Measurements from ENCODE around the gene NPEPL1.

NPEPL1 gene

GRCh38 chr20:58660855-58661597 is 31.6 kb upstream of the NPEPL1 start:
- DNase-seq (ENCODE audit: insufficient read length, low spot score) (no peak), FAIRE-seq (no peak)

GRCh38 chr20:58661598-58662473 is 30.8 kb upstream of the NPEPL1 start:
- DNase-seq (ENCODE audit: insufficient read length, low spot score), result no peak
- no peak for TF ChIP-seq CTCF (IDR thresholded peaks at IDR 0.05; ENCODE audit: insufficient read depth, missing control alignments)
- no peak for FAIRE-seq

More at GRCh38 chr20:58660855-58661597, 31.6 kb upstream of the NPEPL1 start:
- TF ChIP-seq CTCF (IDR thresholded peaks at IDR 0.05; ENCODE audit: insufficient read depth, missing control alignments), result no peak

GRCh38 chr20:58664331-58664730 is 28.3 kb upstream of the NPEPL1 start:
- DNase-seq (ENCODE audit: insufficient read length, low spot score) (no peak), FAIRE-seq (no peak)
- no peak for TF ChIP-seq CTCF (IDR thresholded peaks at IDR 0.05; ENCODE audit: insufficient read depth, missing control alignments)

- no peak for DNase-seq (ENCODE audit: insufficient read length, low spot score)
- TF ChIP-seq CTCF (IDR thresholded peaks at IDR 0.05; ENCODE audit: insufficient read depth, missing control alignments), result no peak
- no peak for FAIRE-seq
Measured at GRCh38 chr20:58664883-58665282, 27.7 kb upstream of the NPEPL1 start.

- TF ChIP-seq CTCF (IDR thresholded peaks at IDR 0.05; ENCODE audit: insufficient read depth, missing control alignments), result no peak
- no peak for FAIRE-seq
- no peak for DNase-seq (ENCODE audit: insufficient read length, low spot score)
Measured at GRCh38 chr20:58665606-58666005, 27.0 kb upstream of the NPEPL1 start.

GRCh38 chr20:58666702-58667101 is 25.9 kb upstream of the NPEPL1 start:
- DNase-seq (ENCODE audit: insufficient read length, low spot score) (no peak), FAIRE-seq (no peak)
- TF ChIP-seq CTCF (IDR thresholded peaks at IDR 0.05; ENCODE audit: insufficient read depth, missing control alignments), result no peak

Data from D721Med (cell line).